Measurements from ENCODE around the gene ST6GAL1.
A peak's percentile ranks its signal among the peaks of the same experiment; 100 is the strongest.

The ST6GAL1 gene

GRCh38 chr3:186930641-186931531 lies 560 bp downstream of the ST6GAL1 start:
- H3K27ac ChIP-seq, result no peak overlapping the region
- peak; percentile 17 for TF ChIP-seq CTCF (IDR thresholded peaks at IDR 0.05)
- no peak for TF ChIP-seq ZFX (IDR thresholded peaks at IDR 0.05; ENCODE audit: borderline replicate concordance)

GRCh38 chr3:186931532-186932280 lies 1.4 kb downstream of the ST6GAL1 start:
- H3K27ac ChIP-seq, result no peak overlapping the region

GRCh38 chr3:186932281-186933181 lies 2.2 kb downstream of the ST6GAL1 start:
- TF ChIP-seq ZFX (IDR thresholded peaks at IDR 0.05; ENCODE audit: borderline replicate concordance) (no peak), CTCF (IDR thresholded peaks at IDR 0.05) (no peak)
- no peak overlapping the region for H3K27ac ChIP-seq

More at GRCh38 chr3:186931532-186932280, 1.4 kb downstream of the ST6GAL1 start:
- TF ChIP-seq ZFX (IDR thresholded peaks at IDR 0.05; ENCODE audit: borderline replicate concordance) (no peak), CTCF (IDR thresholded peaks at IDR 0.05) (no peak)

- no peak overlapping the region for H3K27ac ChIP-seq
- TF ChIP-seq CTCF (IDR thresholded peaks at IDR 0.05), result no peak
- TF ChIP-seq ZFX (IDR thresholded peaks at IDR 0.05; ENCODE audit: borderline replicate concordance), result no peak
Observed at GRCh38 chr3:186933816-186934215, 3.5 kb downstream of the ST6GAL1 start.

- TF ChIP-seq ZFX (IDR thresholded peaks at IDR 0.05; ENCODE audit: borderline replicate concordance), result no peak
- TF ChIP-seq CTCF (IDR thresholded peaks at IDR 0.05), result no peak
- no peak overlapping the region for H3K27ac ChIP-seq
Observed at GRCh38 chr3:186935133-186935532, 4.8 kb downstream of the ST6GAL1 start.

- no peak for TF ChIP-seq ZFX (IDR thresholded peaks at IDR 0.05; ENCODE audit: borderline replicate concordance)
- TF ChIP-seq CTCF (IDR thresholded peaks at IDR 0.05), result no peak
- no peak overlapping the region for H3K27ac ChIP-seq
Observed at GRCh38 chr3:186937017-186937875, 6.9 kb downstream of the ST6GAL1 start.
